Esophagus muscularis mucosa (tissue), 4 donors: ENCODE results near the gene SLC25A40. TPM values are rescaled to one million over a fixed set of nuclear protein-coding genes. Genes with fewer than 3 reads are reported as not detected.
A peak's percentile ranks its signal among the peaks of the same experiment; 100 is the strongest.
"Not testable (repeated sequence)": the region's sequence is repeated elsewhere in the genome, so short reads cannot be mapped to it uniquely, and the experiment has no call there.

Source experiments
- DNase-seq: peaks from one replicate; pipeline ENCODE4 v3.0.0-alpha.2; 2017; ENCODE audit errors: extremely low spot score
- H3K27ac ChIP-seq, 4 donors: fragments of 200-600 bp; sonication (generic); replicated peaks in 1 of 4; 1 replicate in 3 of 4; 2 replicates in 1 of 4; pipeline ENCODE4 v1.5.1; 2016 to 2019; ENCODE audit warnings: mild to moderate bottlenecking in 1 of 4
- H3K27me3 ChIP-seq, 4 donors: fragments of 200-600 bp; sonication (generic); one replicate each; pipeline versions ENCODE4 v1.5.1 to v1.6.0; 2016 to 2019
- H3K36me3 ChIP-seq, 4 donors: fragments of 200-600 bp; sonication (generic); one replicate each; pipeline ENCODE4 v1.5.1; 2016 to 2019
- H3K4me1 ChIP-seq, 4 donors: fragments of 200-600 bp; sonication (generic); one replicate each; pipeline ENCODE4 v1.5.1; 2016 to 2019
- H3K4me3 ChIP-seq, 4 donors: fragments of 200-600 bp; sonication (generic); 1 replicate in 2 of 4; 2 replicates in 2 of 4; pipeline ENCODE4 v1.5.1; 2016 to 2019; ENCODE audit warnings: mild to moderate bottlenecking in 4 of 4, moderate library complexity in 1 of 4
- H3K9me3 ChIP-seq, 4 donors: fragments of 200-600 bp; sonication (generic); 1 replicate in 3 of 4; 2 replicates in 1 of 4; pipeline ENCODE4 v1.5.1; 2016 to 2019
- EP300 ChIP-seq: sonication (generic); formaldehyde crosslinking; IDR thresholded peaks from one replicate; pipeline ENCODE4 v1.6.1; 2017; ENCODE audit warnings: antibody characterized with exemption
- POLR2A ChIP-seq: fragments of 450-650 bp; IDR thresholded peaks from one replicate; pipeline ENCODE4 v1.6.1; 2017; ENCODE audit warnings: antibody characterized with exemption, moderate library complexity, mild to moderate bottlenecking, low read depth
- POLR2AphosphoS5 ChIP-seq, 2 donors: sonication (generic); formaldehyde crosslinking; IDR thresholded peaks; one replicate each; pipeline ENCODE4 v1.6.1; 2017; ENCODE audit warnings: antibody characterized with exemption in 2 of 2
- WGBS: methylation state at CpG from one replicate; pipeline ENCODE4 v1.1.5; 2018; 5-methylcytosine and 5-hydroxymethylcytosine counted together
- intact Hi-C: fragments of 100-400 bp; cut with DNase I; formaldehyde crosslinking; loops from one replicate; pipeline ENCODE4 v1.15.1; 2023
- total RNA-seq, 4 donors: library from RNA; depleted of rRNA; stranded (reverse); fragments of >200 nt; gene quantifications; one replicate each; pipeline versions ENCODE4 v1.1.0 to v1.2.1, GENCODE V29; 2016
- TF ChIP-seq, protein P1 (sequence below), 3 experiments: fragments of 200-600 bp in 2 of 3; fragments of 450-650 bp in 1 of 3; sonication (generic) in 2 of 3; IDR thresholded peaks; one replicate each; pipeline ENCODE4 v1.5.1; 2017 to 2019; ENCODE audit warnings: antibody characterized with exemption in 3 of 3, mild to moderate bottlenecking in 2 of 3, moderate library complexity in 1 of 3

The SLC25A40 gene
- total RNA-seq, 4 donors from 2014 or later = 9.1 to 17.4 (median 11.2) TPM

DNA sequence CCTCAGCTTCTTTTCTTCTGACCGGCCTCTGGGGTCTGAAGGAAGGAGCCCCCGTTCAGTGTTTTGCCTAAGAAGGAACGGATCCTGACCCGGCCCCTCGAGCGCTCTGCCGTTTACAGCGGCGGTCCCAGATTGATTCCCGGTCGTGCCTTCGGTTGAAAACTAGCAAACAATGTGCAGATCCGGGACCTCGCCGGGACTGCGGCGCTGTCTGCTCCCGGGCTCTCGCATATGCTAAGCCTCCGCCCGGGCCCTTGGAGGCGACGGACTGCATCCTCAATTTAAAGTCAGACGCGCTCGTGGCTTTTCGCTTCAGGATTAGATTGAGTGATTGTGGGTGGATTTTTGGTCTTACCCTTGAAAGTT lies 692 bp upstream of the SLC25A40 start:
- H3K4me3 ChIP-seq = peak overlapping the region; percentile 71 to 91 (median 85)
- 2% methylated on average over 23 of the region's 27 CpGs for WGBS
- peak overlapping the region; percentile 91 to 96 (median 92) for H3K27ac ChIP-seq
- no peaks in the 10 kb centered on the region for H3K27me3 ChIP-seq
- no peak for TF ChIP-seq EP300
- TF ChIP-seq POLR2A = no peak
- TF ChIP-seq, protein P1, sequence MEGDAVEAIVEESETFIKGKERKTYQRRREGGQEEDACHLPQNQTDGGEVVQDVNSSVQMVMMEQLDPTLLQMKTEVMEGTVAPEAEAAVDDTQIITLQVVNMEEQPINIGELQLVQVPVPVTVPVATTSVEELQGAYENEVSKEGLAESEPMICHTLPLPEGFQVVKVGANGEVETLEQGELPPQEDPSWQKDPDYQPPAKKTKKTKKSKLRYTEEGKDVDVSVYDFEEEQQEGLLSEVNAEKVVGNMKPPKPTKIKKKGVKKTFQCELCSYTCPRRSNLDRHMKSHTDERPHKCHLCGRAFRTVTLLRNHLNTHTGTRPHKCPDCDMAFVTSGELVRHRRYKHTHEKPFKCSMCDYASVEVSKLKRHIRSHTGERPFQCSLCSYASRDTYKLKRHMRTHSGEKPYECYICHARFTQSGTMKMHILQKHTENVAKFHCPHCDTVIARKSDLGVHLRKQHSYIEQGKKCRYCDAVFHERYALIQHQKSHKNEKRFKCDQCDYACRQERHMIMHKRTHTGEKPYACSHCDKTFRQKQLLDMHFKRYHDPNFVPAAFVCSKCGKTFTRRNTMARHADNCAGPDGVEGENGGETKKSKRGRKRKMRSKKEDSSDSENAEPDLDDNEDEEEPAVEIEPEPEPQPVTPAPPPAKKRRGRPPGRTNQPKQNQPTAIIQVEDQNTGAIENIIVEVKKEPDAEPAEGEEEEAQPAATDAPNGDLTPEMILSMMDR (IDR thresholded peaks at IDR 0.05) = no peak
- no peak for TF ChIP-seq POLR2AphosphoS5 (IDR thresholded peaks at IDR 0.05)
- peak; percentile 92 for DNase-seq
- no peaks in the 10 kb centered on the region for H3K9me3 ChIP-seq
- intact Hi-C loops = loop anchor here (10.0 kb wide), 1 partner anchor 252 kb away; the partner anchor contains the start of gene RUNDC3B
- H3K4me1 ChIP-seq = peaks cover 20 to 29% (median 25%) of the 10 kb centered on the region in 4 donors
- no peaks in the 10 kb centered on the region for H3K36me3 ChIP-seq

DNA sequence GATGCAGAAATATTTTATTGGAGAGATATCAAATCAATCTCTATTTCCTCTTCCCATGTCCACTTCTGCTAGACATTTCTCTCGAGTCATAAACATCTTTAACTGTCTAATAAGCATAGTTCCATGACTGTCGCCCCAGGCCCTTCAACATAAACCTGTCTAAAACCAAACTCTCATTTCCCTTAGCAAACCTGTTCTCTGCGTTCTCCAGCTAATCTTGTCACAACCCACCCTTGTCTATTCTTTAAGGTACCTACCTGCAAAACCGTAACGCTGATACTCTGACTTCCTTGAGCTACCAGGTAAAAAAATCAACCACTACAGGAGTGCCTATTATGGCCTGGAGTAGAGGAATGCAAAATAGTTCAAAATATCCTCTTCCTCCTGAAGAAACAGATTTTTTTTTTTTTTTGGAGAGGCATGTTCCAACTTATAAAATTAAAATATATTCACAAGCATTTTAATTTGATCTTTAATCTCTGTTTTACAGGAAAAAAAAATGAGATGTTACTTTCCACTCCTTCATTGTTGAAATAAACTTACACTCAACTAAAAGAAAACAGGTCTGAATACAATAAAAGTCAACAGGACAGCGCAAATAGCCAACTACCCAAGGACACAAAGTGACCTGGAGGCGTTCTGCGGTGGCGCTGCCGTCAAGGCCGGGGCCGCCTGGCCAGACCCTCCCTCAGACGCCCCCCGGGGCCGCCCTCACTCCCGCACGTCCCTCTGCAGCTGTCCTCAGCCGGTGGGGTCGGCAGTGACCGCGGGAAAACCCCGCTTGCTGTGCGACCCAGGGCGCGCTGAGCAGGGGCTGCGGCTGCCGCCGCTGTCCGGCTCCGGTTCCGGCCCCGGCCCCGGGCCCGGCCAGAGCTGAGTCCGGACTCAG lies 765 bp downstream of the SLC25A40 start:
- Histone ChIP-seq H3K9me3 (peaks cover 0 to 9% (median 0%) of the 10 kb centered on the region in 4 donors), H3K4me3 (peak overlapping the region; percentile 71 to 91 (median 85)), H3K27me3 (no peaks in the 10 kb centered on the region), H3K27ac (peak overlapping the region; percentile 91 to 96 (median 92)), H3K4me1 (peaks cover 20 to 29% (median 25%) of the 10 kb centered on the region in 4 donors), H3K36me3 (peaks cover 0 to 8% (median 0%) of the 10 kb centered on the region in 4 donors)
- intact Hi-C loops = loop anchor here (10.0 kb wide), 1 partner anchor 251 kb away; the partner anchor contains the start of gene RUNDC3B
- WGBS = 3% methylated on average over 21 of the region's 35 CpGs
- TF ChIP-seq POLR2A = no peak
- TF ChIP-seq POLR2AphosphoS5 (IDR thresholded peaks at IDR 0.05) = no peak
- TF ChIP-seq EP300 = no peak
- TF ChIP-seq, protein P1 (IDR thresholded peaks at IDR 0.05) = no peak
- DNase-seq = no peak

DNA sequence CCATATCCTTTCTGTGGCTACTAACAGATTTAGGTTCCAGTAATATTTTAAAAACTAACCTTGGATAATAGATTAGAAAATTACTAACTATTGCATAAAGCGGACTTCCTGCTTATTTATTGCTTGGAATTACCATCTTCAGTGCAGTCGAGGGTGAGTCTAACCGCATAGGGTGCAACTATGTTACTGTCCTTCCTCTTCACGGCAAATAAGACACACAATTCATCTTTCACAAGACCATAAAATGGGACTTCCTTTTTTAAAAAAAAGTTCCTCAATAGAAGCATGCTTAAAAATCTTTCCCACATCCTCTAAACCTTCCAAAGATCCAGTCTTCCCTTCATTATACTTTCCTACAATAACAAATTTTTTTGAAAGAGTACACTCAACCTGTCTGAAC lies 2.1 kb downstream of the SLC25A40 start:
- no peak for TF ChIP-seq POLR2A
- TF ChIP-seq EP300 = no peak
- TF ChIP-seq, protein P1 (IDR thresholded peaks at IDR 0.05) = no peak
- TF ChIP-seq POLR2AphosphoS5 (IDR thresholded peaks at IDR 0.05) = no peak
- H3K27ac ChIP-seq = no peak overlapping the region
- 79% methylated on average over 4 of the region's 4 CpGs for WGBS

DNA sequence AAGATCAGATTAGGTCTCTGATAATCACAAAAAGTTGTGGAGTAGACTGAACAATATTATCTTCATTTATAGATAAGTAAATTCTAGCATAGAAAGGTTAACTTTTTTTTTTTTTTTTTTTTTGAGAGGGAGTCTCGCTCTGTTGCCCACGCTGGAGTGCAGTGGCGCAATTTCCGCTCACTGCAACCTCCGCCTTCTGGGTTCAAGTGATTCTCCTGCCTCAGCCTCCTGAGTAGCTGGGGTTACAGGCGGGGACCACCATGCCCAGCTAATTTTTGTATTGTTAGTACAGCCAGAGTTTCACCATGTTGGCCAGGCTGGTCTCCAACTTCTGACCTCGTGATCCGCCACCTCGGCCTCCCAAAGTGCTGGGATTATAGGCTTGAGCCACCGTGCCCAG lies 2.8 kb downstream of the SLC25A40 start:
- H3K9me3 ChIP-seq, H3K27ac ChIP-seq, H3K4me3 ChIP-seq, DNase-seq, H3K36me3 ChIP-seq, H3K27me3 ChIP-seq: not testable (repeated sequence)
- WGBS = 91% methylated on average over 10 of the region's 10 CpGs
- H3K4me1 ChIP-seq = peaks cover 20 to 28% (median 24%) of the 10 kb centered on the region in 4 donors
- intact Hi-C loops = loop anchor here (10.0 kb wide), 1 partner anchor 249 kb away; the partner anchor contains the start of gene RUNDC3B

More for the DNA sequence above, 2.1 kb downstream of the SLC25A40 start:
- Histone ChIP-seq H3K9me3 (peaks cover 0 to 9% (median 0%) of the 10 kb centered on the region in 4 donors), H3K27me3 (no peaks in the 10 kb centered on the region), H3K4me1 (peaks cover 20 to 29% (median 25%) of the 10 kb centered on the region in 4 donors), H3K4me3 (no peak overlapping the region), H3K36me3 (peaks cover 0 to 8% (median 0%) of the 10 kb centered on the region in 4 donors)
- DNase-seq = no peak
- intact Hi-C loops = loop anchor here (10.0 kb wide), 1 partner anchor 249 kb away; the partner anchor contains the start of gene RUNDC3B

DNA sequence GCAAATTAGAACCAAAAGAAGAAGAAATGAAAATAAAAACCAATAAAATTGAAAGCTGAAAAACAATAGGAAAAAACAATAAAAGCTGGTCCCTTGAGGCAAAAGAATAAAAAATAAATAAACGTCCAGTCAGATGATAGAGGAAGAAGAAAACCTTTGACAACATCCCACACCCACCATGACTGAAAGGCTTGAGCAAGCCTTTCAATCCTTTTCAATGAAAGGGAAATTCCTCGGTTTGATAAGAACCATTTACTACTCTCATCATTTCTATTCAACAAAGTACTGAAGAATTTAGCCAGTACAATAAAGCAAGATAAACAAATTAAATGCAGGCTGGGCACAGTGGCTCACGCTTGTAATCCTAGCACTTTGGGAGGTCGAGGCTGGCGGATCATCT lies 3.8 kb downstream of the SLC25A40 start:
- intact Hi-C loops = loop anchor here (10.0 kb wide), 1 partner anchor 248 kb away; the partner anchor contains the start of gene RUNDC3B

More for the DNA sequence above, 3.8 kb downstream of the SLC25A40 start:
- H3K9me3 ChIP-seq = peaks cover 0 to 9% (median 0%) of the 10 kb centered on the region in 4 donors
- WGBS = 94% methylated on average over 5 of the region's 5 CpGs
- no peak for TF ChIP-seq POLR2AphosphoS5 (IDR thresholded peaks at IDR 0.05)
- no peak for TF ChIP-seq EP300
- TF ChIP-seq, protein P1 (IDR thresholded peaks at IDR 0.05) = no peak
- TF ChIP-seq POLR2A = no peak
- H3K27me3 ChIP-seq = no peaks in the 10 kb centered on the region
- H3K4me3 ChIP-seq = no peak overlapping the region
- H3K4me1 ChIP-seq = peaks cover 13 to 18% (median 14%) of the 10 kb centered on the region in 4 donors
- peaks cover 0 to 8% (median 0%) of the 10 kb centered on the region in 4 donors for H3K36me3 ChIP-seq
- no peak for DNase-seq
- H3K27ac ChIP-seq = no peak overlapping the region
